ENCODE data around the gene LACTBL1. TPM values are rescaled to one million over a fixed set of nuclear protein-coding genes. Genes with fewer than 3 reads are reported as not detected.

The LACTBL1 gene
- total RNA-seq, 1 donor from 2014 or later: not detected

DNA sequence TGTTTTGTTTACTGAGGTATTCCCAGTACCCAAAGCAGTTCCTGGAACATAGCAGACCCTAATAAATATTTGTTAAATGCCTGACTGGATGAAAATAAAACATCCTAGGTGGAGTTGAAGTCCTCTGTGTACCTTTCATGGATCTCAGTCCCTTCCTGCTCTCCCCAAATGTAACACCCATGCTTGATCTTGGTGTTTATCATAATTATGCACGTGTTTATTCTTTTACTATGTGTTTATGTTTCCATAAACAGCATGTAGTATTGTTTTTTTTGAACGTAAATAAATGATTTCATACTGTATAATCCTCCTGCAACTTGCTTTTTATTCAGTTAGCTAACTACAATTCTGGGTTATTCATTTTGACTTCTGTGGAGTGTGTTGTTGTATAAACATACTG, 4.8 kb downstream of the LACTBL1 start:
- TF ChIP-seq, protein P1, sequence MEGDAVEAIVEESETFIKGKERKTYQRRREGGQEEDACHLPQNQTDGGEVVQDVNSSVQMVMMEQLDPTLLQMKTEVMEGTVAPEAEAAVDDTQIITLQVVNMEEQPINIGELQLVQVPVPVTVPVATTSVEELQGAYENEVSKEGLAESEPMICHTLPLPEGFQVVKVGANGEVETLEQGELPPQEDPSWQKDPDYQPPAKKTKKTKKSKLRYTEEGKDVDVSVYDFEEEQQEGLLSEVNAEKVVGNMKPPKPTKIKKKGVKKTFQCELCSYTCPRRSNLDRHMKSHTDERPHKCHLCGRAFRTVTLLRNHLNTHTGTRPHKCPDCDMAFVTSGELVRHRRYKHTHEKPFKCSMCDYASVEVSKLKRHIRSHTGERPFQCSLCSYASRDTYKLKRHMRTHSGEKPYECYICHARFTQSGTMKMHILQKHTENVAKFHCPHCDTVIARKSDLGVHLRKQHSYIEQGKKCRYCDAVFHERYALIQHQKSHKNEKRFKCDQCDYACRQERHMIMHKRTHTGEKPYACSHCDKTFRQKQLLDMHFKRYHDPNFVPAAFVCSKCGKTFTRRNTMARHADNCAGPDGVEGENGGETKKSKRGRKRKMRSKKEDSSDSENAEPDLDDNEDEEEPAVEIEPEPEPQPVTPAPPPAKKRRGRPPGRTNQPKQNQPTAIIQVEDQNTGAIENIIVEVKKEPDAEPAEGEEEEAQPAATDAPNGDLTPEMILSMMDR (IDR thresholded peaks at IDR 0.05; ENCODE audit: insufficient read depth, low read length, poor library complexity, severe bottlenecking): no peak
- H3K36me3 ChIP-seq (ENCODE audit: control insufficient read depth, insufficient read depth, low read length): no peaks in the 10 kb centered on the region
- H3K27me3 ChIP-seq (ENCODE audit: control insufficient read depth, insufficient read depth, low read length): peaks cover 6% of the 10 kb centered on the region
- H3K4me3 ChIP-seq (ENCODE audit: low read depth, low read length): no peak overlapping the region
- no peak for DNase-seq (ENCODE audit: low read depth)

DNA sequence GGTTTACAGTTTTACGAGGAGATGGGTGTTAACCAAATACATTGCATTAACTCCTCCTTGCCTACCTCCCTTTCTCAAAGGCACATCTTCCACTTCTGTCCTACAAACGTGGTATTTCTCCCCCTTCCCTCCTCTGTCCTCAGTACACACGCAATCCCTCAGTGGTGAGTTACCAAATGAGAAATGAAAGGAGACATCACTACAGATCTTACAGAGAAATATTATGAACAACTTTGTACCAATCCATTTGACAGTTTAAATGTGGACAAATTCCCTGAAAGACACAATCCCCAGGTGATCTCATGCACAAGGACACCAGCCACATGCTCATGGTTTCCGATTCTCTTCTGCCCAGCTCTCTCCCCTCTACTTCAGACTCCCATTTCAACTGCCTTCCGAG, 6.4 kb downstream of the LACTBL1 start:
- DNase-seq (ENCODE audit: low read depth): no peak
- TF ChIP-seq, protein P1 (IDR thresholded peaks at IDR 0.05; ENCODE audit: insufficient read depth, low read length, poor library complexity, severe bottlenecking): no peak
- Histone ChIP-seq H3K4me3 (ENCODE audit: low read depth, low read length) (no peak overlapping the region), H3K27me3 (ENCODE audit: control insufficient read depth, insufficient read depth, low read length) (peaks cover 8% of the 10 kb centered on the region), H3K36me3 (ENCODE audit: control insufficient read depth, insufficient read depth, low read length) (no peaks in the 10 kb centered on the region)

DNA sequence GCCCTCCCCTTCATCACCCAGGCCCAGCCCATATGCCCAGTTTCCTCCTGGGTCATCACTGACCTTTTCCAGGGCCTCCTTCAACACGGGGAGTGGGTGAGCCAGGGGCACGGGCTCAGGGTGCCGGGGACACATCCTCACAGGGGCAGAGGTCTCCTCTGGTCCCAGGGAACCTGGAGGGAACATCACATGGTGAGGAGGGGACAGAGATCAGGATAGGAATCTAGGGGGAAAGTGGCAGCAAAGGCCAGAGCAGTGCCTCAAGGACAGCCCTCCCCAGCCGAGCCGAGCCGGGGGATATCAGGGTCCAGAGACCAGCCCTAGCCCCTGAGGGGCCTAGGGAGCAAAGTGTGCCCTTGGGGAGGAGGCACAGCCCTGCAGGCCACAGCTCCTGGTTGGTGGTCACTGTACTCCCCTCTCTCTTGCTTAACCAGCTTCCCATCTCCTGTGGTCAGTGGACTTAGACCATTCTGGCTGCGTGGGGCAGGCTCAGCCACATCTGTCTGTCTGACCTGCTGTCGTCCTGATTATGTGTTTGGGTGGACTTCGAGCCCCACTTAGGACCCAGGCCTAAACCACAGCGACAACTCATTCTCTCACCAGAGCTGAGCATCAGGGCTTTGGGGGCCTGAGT, 9.5 kb downstream of the LACTBL1 start:
- TF ChIP-seq, protein P1 (IDR thresholded peaks at IDR 0.05; ENCODE audit: insufficient read depth, low read length, poor library complexity, severe bottlenecking): no peak

DNA sequence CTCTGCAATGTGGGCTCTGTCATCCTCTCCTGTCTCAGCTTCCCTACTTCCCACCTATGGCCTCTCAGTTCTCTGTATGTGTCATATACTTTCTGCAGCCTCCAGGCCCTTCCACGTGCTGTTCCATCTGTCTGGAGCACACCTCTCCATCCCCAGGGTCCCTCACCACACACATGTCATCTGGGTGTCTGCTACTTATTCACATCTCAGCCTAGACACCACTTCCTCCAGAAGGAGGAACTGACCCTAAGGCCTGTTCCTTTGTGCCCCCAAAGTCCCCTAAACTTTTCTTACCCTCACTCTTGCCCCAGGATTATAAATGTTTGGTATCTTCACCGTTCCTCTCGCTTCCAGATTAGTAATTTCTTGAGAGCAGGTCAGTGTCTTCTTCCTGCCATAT, 10.1 kb downstream of the LACTBL1 start:
- TF ChIP-seq, protein P1 (IDR thresholded peaks at IDR 0.05; ENCODE audit: insufficient read depth, low read length, poor library complexity, severe bottlenecking): no peak
- H3K36me3 ChIP-seq (ENCODE audit: control insufficient read depth, insufficient read depth, low read length): no peaks in the 10 kb centered on the region
- DNase-seq (ENCODE audit: low read depth): no peak
- peaks cover 4% of the 10 kb centered on the region for H3K27me3 ChIP-seq (ENCODE audit: control insufficient read depth, insufficient read depth, low read length)
- no peak overlapping the region for H3K4me3 ChIP-seq (ENCODE audit: low read depth, low read length)

More for the DNA sequence above, 9.5 kb downstream of the LACTBL1 start:
- Histone ChIP-seq H3K36me3 (ENCODE audit: control insufficient read depth, insufficient read depth, low read length) (no peaks in the 10 kb centered on the region), H3K4me3 (ENCODE audit: low read depth, low read length) (no peak overlapping the region), H3K27me3 (ENCODE audit: control insufficient read depth, insufficient read depth, low read length) (peaks cover 4% of the 10 kb centered on the region)
- no peak for DNase-seq (ENCODE audit: low read depth)

DNA sequence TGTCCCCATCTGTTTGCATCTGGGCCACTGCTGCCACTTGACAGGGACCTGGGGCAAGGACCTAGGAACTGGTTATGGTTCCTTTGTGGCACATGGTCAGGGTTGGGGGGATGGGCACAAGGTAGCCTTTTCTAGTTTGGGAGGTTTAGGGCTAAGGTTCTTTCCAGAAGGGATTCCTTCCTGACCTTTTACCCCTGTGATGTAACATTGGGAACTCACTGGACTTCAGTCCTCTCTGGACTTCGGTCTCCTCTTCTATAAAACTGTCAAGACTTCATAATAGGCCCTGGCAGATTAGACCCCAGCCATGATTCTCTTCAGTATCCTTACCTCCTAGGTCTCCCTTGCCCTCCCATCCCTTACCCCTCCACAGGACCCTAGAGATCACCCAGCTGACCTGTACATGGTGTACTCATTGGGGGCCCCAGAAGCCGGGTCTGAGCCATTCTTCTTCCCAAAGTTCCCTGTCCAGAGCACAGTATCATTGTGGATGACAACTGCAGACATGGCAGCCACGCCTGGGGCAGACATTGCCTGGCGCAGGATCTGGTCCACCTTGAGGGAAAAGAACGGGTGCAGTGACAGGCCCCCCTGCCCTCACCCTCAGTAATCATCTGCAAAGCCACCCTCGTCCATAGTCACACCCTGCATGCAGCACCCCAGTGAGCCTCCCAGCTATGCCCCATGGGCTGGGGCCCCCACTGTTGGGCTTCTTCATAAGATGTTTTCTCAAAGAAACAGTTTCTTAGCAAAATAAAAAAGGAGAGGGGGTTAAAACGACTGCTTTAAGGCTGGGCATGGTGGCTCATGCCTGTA, 12.9 kb downstream of the LACTBL1 start:
- no peak overlapping the region for H3K4me3 ChIP-seq (ENCODE audit: low read depth, low read length)
- no peak for DNase-seq (ENCODE audit: low read depth)
- TF ChIP-seq, protein P1 (IDR thresholded peaks at IDR 0.05; ENCODE audit: insufficient read depth, low read length, poor library complexity, severe bottlenecking): no peak
- H3K36me3 ChIP-seq (ENCODE audit: control insufficient read depth, insufficient read depth, low read length): no peaks in the 10 kb centered on the region
- peaks cover 11% of the 10 kb centered on the region for H3K27me3 ChIP-seq (ENCODE audit: control insufficient read depth, insufficient read depth, low read length)

Data from kidney epithelial cell (primary cell).